ENCODE data around the gene ARHGAP42.
A peak's percentile ranks its signal among the peaks of the same experiment; 100 is the strongest.

DNA sequence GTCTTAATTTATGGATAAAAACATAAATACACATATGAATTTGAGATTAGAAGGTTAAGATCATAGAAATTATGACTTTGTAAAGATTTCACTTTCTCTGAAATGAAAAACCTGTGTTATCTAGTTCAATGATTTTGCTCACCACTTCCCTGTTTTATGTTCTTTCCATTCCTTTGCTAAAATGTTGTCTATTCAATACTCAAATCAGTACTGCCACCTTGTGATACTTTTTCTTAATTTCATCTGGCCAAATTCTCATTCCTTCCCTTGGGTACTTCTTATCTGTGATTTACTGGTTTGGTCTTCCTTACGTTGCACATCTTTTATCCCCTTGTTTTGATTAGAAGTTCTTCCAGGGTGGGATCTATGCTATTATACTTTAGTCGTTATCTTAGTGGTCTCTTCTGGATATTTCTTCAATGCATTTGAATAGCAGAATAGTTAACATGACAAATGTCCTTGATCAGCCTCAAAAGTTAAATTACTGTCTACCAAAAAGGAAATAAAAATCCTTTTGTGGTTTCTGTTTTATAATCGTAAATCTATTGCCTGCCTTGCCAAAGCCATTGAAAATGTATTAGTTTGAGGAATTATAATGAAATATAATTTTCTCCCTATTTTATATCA lies 245.5 kb downstream of the ARHGAP42 start:
- peak; percentile 36 for TF ChIP-seq CTCF (IDR thresholded peaks at IDR 0.05; ENCODE audit: low read depth, low read length, missing input control)
- no peak for TF ChIP-seq FOXA2 (IDR thresholded peaks at IDR 0.05)
- TF ChIP-seq YY1 (IDR thresholded peaks at IDR 0.05): no peak
- no peak for TF ChIP-seq TAF1 (conservative IDR thresholded peaks at IDR 0.05)
- TF ChIP-seq GABPA (IDR thresholded peaks at IDR 0.05 in 1 of 2, conservative IDR thresholded peaks at IDR 0.05 in 1 of 2): no peak
- TF ChIP-seq JUND (IDR thresholded peaks at IDR 0.05): no peak

All from liver (tissue), 3 donors.